ENCODE data around the gene AURKAIP1. TPM values are rescaled to one million over a fixed set of nuclear protein-coding genes. Genes with fewer than 3 reads are reported as not detected.

Gene AURKAIP1
- total RNA-seq, 1 experiment from 2014 or later = 162 TPM

DNA sequence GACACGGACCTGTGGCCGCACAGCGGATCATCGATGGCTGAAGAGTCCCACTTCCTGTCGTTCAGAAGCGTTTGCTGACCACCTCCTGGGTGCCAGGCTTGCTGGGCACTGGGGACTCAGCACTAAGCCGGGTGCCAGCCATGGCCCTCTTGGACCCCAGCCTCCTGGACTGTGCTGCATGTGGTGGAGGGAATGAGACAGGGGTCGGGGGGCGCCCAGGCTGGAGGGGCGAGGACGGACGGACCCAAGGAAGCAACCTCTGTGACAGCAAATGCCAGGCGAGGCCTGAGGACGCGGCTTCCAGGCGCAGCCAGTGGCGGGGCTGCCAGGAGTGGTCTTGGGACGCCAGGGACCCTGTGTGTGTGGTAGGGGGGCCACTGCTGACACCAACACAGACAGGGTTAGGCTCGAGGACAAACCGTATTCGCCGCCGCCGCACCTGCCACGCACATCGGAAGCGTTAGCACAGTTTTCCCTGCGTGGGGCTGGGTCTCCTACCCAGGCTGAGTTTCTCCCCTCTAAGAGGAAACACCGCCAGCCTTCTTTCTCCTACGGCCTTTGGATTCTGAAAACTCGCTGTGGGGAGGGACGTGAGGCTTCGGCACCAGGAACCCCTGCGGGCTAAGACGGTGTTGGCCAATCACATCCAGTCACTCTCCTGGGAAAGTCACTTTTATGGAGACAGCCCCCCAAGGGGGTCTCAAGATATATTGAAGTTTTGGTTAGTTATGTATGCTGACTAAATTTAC lies 13.6 kb downstream of the AURKAIP1 start:
- DNase-seq (ENCODE audit: low spot score) = no peak

DNA sequence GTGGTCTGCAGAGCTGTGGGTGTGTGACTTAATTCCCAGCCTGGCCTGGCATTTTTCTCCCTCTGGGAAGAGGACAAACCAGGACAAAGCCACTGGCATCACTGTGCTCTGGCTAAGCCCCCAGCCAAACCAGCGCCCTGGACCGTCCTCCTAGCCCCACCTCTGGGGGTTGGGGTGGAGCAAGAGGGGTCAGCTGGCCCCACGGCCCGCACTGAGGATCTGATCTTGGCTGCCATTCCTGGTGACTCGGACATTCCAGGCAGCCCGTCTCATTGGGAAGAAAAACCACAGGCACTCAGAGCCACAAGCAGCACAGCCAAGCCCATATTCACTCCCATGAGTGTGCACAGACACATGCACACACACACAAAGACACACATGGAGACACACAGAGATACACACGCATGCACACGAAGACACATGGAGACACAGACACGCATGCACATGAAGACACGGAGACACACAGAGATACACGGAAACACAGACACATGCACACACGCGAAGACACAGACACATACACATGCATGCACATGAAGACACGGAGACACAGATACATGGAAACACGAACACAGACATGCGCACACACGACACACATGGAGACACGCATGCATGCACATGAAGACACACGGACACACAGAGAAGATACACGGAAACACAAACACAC lies 14.4 kb downstream of the AURKAIP1 start:
- peak; percentile 92 for DNase-seq (ENCODE audit: low spot score)

- DNase-seq (ENCODE audit: low spot score) = peak; percentile 67
These were observed 15.1 kb downstream of the AURKAIP1 start for GRCh38 chr1:1359664-1360468.

DNA sequence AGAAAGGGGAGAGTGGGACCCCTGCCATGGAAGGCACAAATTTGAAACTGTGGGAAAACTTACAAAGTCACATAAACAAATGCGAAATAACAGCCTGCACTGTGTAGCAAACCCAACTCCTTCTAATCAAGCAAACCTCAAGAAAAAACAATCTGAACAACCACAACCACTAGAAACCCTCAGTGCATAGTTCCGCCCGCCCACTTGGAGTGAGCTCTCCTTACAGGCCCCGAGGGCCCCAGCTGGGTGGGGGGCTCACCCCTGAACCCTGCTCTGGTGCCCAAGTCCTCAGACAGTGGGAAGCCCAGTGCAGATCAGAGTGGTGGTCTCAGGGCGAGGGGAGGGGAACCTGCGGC lies 15.7 kb downstream of the AURKAIP1 start:
- peak; percentile 95 for DNase-seq (ENCODE audit: low spot score)

- DNase-seq (ENCODE audit: low spot score) = peak; percentile 85
These were observed 16.4 kb downstream of the AURKAIP1 start, which contains the start of gene MXRA8 for GRCh38 chr1:1358433-1359271. TSS of gene MXRA8 (minus strand) at chr1:1358555. CDS start at chr1:1358504, 51 bp downstream.

GRCh38 chr1:1357871-1358432 lies 17.1 kb downstream of the AURKAIP1 start:
- no peak for DNase-seq (ENCODE audit: low spot score)

- DNase-seq (ENCODE audit: low spot score) = no peak
These were observed 18.1 kb downstream of the AURKAIP1 start for GRCh38 chr1:1356796-1357401.

GRCh38 chr1:1356166-1356795 lies 18.7 kb downstream of the AURKAIP1 start:
- DNase-seq (ENCODE audit: low spot score) = no peak

DNA sequence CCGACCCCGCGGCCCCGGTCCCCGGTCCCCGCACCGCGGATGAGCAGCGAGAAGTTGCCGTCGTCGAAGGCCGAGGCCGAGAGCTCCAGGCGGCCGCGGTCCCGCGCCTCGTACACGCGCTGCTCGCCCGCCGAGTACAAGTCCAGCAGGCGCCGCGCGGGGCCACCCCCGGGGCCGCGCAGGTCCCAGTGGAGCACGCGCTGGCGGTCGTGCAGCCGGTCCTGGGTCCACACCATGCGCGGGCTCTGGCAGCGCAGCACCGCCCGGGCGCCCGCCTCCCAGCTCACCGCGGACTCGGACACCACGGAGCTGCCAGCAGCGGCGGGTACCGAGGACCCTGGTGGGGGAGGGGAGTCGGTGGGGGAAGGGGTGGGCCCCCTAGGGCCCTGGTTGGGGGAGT lies 19.6 kb downstream of the AURKAIP1 start:
- no peak for DNase-seq (ENCODE audit: low spot score)

DNA sequence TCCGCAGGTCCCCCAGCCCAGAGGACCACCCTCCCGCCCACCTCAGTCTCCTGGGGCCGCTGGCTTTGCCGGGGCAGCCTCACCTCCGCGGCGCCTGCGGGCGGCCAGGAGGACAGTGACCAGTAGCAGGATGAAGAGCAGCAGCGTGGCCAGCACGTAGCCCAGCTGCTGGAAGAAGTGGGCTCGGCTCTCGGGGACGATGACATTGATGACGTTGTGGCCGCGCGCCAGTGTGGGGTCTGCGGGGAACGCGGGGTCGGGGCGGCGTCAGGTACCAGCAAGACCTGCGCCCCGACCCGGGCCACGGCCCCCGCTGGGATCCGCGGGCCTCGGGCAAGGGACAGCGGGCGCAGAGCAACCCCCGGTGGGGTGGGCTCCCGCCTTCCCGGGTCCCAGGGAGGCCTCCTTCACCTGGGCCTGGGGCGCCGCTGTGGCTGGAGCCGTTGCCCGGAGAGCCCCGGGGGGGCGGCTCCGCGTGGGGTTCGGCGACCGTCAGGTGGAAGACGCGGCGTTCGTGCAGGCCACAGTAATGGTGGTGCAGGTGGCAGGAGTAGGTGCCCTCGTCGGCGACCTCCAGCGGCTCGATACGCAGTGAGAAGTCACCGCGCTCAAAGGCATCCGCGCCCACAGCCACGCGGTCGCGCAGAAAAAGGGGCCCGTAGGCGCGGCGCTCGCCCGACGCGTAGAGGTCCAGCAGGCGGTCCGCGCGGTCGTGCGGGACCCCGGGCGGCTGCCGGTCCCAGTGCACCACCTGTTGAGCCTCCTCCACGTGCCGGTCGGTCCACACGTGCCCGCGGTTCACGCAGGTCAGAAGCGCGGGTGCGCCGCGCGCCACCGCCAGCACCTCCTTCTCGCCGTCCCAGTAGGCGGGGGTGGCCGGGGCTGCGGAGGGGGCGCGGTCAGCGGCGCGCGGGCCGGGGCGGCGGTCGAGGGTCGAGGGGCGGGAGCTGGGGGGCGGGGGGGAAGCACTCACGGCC lies 20.4 kb downstream of the AURKAIP1 start:
- no peak for DNase-seq (ENCODE audit: low spot score)

DNA sequence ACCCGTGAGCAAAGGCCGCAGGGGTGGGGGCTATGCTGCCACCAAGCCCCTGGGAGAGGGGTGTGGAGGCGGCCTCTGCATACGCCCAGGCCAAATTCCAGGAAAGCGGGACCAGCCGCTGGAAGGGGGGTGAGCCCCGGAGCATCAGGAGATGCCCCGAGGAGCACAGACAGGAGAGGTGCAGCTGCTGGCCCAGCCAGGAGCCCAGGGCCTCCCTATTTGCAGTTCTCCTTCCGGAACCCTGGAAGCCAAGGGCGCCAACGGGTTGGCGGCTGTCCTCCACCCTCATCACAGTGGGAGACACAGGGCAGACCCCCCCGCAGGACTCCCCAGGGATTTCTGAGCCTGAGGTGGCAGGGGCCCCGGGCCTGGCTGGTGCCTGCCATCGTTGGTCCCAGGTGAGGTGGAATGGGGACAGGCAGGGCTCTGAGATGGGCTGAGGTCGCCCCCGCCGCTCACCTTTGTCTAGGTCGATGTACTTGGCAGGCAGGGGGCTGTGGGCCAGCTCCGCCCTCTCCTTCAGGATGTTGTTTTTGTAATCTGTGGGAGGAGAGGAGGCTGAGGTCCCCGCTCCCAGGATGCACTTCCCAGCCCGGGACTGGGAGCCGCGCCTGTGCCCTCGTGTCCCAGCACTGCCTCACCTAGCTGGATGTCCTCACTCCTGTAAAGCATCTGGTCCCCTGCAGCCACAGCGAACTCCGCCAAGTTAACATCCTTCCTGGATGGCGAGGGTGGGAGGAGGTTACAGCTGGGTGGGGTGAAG lies 21.4 kb downstream of the AURKAIP1 start:
- DNase-seq (ENCODE audit: low spot score) = no peak

- no peak for DNase-seq (ENCODE audit: low spot score)
These were observed 22.1 kb downstream of the AURKAIP1 start for GRCh38 chr1:1352786-1353388.

GRCh38 chr1:1351511-1352427 lies 23.2 kb downstream of the AURKAIP1 start:
- no peak for DNase-seq (ENCODE audit: low spot score)

GRCh38 chr1:1349256-1350012 lies 25.6 kb downstream of the AURKAIP1 start, which contains the start of gene DVL1:
TSS of gene DVL1 (minus strand) at chr1:1349418. CDS start at chr1:1349065, 353 bp downstream.
- DNase-seq (ENCODE audit: low spot score) = peak; percentile 53

- no peak for DNase-seq (ENCODE audit: low spot score)
These were observed 26.4 kb downstream of the AURKAIP1 start for GRCh38 chr1:1348420-1349255.
